ENCODE measurements around the gene BIN1. TPM values are rescaled to one million over a fixed set of nuclear protein-coding genes. Genes with fewer than 3 reads are reported as not detected.

The BIN1 gene
- polyA plus RNA-seq, 1 donor from 2014 or later, result 175 TPM

DNA sequence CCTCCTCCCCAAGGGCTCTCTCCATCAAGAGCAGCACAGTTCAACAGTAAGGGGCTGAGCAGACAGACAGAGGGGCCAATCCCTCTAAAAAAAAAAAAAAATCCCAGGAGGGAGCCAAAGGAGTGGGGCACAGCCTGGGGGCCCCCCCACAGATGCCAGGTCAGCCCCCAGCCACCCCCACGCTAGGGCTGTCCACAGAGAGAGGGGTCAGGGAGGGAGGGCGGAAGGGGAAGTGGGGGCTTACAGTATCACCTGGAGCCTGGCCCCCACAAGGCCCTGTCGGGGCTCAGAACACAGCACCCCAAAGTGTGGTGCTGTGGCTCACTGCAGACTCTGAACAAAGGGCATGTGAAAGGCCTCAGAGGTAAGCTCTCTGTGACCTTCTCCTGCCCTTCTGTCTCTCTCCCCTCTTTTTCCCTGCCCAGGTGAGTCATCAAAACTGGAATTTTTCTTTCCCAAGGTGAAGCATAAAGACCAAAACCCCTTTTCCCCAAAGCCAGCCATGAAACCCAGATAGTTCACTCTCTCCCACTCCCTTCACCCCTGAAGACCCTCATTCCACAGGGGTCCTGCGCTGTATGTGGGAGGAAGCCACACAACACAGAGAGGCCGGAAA lies 13.9 kb downstream of the BIN1 start:
- no peaks in the 10 kb centered on the region for H3K9me3 Mint-ChIP-seq
- peaks cover 2 to 7% (median 3%) of the 10 kb centered on the region in 3 donors for H3K4me1 Mint-ChIP-seq
- H3K27me3 Mint-ChIP-seq, result no peaks in the 10 kb centered on the region
- peak overlapping the region in 1 of 4 donors; percentile 60 for H3K4me3 Mint-ChIP-seq
- H3K36me3 Mint-ChIP-seq, result no peaks in the 10 kb centered on the region
- peak overlapping the region in 1 of 3 donors; percentile 29 for H3K27ac Mint-ChIP-seq

DNA sequence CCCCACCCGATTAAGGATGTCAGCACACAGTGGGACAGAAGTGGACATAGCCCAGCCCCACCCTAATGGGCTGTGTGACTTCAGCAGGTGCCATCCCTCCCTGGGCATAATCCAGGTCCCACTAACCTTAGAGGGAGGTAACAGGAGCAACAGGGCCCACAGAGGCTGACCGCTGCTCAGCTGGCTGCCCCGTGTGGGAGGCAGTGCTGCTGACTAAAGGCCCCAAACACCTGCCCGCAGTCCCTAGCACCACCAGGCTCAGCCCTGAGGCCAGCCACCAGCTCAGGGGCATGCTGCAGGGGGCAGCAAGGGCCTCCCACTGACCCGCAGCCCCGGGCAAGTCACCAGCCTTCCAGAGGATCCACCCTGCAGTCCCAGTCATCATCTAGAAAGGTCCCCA lies 14.6 kb downstream of the BIN1 start:
- no peak overlapping the region for H3K4me3 Mint-ChIP-seq
- H3K4me1 Mint-ChIP-seq, result peaks cover 3 to 7% (median 6%) of the 10 kb centered on the region in 3 donors
- H3K27me3 Mint-ChIP-seq, result no peaks in the 10 kb centered on the region
- no peaks in the 10 kb centered on the region for H3K9me3 Mint-ChIP-seq
- H3K27ac Mint-ChIP-seq, result no peak overlapping the region
- no peaks in the 10 kb centered on the region for H3K36me3 Mint-ChIP-seq

DNA sequence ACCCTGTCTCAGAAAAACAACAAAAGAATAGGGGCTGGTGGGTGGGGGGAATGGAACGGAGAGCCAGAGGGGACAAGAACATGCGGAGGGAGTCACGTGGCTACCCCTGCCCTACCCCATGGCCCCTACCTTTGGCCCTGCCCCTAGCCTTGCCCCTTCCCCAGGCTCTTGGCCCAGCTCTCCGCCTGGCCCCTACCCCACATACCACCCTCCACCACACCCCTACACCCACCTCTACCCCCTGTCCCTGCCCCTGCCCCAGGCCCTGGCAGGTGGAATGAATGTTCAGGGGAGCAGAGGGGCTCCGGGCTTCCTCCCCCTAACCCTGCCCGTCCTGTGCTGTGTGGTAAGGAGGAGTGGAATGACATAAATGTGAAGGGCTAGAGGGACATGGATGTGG lies 15.1 kb downstream of the BIN1 start:
- Mint-ChIP-seq H3K9me3 (no peaks in the 10 kb centered on the region), H3K36me3 (no peaks in the 10 kb centered on the region), H3K4me1 (peaks cover 5 to 10% (median 8%) of the 10 kb centered on the region in 3 donors), H3K4me3 (no peak overlapping the region), H3K27me3 (no peaks in the 10 kb centered on the region), H3K27ac (no peak overlapping the region)

DNA sequence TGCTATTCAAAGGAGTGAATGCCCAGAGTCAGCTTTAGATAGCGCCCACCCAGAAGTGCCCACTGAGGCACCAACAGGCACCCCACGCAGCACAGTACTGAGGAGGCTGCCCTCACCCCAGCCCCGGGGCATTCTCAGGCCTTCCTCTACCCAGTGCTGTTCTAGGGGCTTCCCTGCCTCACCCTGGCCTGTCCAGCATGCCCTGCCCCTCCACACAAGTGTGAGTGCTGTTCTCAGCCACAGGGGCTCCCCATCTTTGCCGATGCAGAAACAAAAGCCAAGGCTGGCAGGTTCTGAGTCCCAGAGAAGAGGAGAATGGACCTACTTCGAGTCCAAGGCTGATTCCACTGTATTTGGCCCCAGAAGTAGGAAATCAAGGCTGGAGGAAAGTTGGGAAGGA lies 15.8 kb downstream of the BIN1 start:
- Mint-ChIP-seq H3K36me3 (no peaks in the 10 kb centered on the region), H3K27ac (no peak overlapping the region), H3K4me1 (peaks cover 10 to 15% (median 12%) of the 10 kb centered on the region in 3 donors), H3K9me3 (no peaks in the 10 kb centered on the region), H3K4me3 (no peak overlapping the region), H3K27me3 (no peaks in the 10 kb centered on the region)

DNA sequence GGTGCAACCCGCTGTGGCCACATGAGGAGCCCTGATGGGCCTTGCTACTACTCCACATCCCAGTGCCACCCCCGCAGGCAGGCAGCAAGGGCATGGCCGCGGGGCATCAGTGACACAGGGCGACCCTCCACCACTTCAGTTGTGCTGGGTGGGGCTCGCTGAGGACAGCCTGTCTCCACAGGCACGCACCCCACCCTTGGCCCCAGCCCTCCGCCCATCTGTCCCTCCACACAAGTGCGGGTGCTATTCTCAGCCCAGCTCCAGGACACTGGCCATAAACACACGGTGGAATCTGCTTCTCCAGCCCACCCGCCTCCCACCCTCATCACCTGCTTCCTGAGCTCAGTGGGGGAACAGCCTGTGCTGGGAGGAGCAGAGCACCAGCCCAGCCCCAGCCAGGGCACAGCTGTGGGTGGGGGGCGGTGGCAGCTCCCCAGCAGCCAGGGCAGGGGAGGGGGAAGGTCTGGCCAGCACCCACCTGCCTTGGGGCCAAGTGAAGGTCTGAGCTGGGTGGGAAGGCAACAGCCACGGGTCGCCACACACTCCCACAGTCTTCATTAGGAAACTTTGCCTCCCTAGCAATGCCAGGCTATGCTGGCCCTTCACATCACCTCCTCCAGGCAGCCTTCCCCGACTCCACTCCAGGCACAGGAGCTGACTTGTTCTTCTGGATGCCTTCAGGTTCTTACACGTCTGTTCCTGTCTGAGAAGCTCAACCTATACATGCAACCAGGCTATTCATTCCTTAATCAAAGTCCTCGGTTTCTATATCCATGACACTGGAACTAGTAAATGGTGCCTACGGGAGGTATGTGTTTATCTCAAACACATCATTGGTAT lies 16.5 kb downstream of the BIN1 start:
- no peaks in the 10 kb centered on the region for H3K9me3 Mint-ChIP-seq
- H3K4me1 Mint-ChIP-seq, result peaks cover 12 to 19% (median 13%) of the 10 kb centered on the region in 3 donors
- H3K4me3 Mint-ChIP-seq, result no peak overlapping the region
- no peaks in the 10 kb centered on the region for H3K27me3 Mint-ChIP-seq
- H3K27ac Mint-ChIP-seq, result no peak overlapping the region
- H3K36me3 Mint-ChIP-seq, result no peaks in the 10 kb centered on the region

DNA sequence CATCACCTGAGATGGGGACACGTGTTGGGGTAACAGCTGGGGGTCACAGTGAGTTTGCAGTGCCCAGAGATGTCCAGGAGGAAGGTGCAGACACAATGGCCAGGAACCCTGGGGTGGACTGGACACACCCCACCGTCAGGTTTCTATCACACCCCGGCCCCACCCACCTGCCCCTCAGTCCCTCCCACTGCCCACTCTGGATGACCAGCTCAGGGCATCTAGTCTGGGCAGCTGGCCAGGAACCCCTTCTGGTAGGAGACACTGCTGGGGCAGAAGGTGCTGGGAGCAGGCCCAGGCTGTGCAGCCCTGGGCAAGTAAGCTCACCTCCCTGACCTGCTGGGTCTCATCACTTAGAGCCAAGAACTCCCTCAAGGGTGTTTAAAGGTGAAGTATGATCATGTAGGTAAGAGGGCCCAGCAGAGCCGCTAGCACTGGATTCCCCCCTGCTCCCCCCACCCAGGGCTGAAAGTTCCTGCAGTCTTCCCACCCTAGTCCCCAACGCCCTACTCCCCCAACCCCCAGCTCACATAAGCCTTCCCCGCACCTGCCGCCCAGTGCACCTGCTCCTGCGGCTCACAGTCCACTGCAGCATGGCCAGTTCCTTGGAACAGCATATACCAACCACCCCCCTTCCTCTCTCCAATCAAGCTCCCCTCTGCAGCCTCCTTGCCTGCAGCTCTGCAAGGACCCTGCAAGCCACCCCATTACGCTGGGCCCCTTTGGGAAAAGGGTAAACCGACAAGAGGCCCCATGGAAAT lies 17.3 kb downstream of the BIN1 start:
- no peaks in the 10 kb centered on the region for H3K27me3 Mint-ChIP-seq
- H3K27ac Mint-ChIP-seq, result no peak overlapping the region
- no peaks in the 10 kb centered on the region for H3K9me3 Mint-ChIP-seq
- H3K36me3 Mint-ChIP-seq, result peaks cover 2% of the 10 kb centered on the region
- peaks cover 14 to 25% (median 17%) of the 10 kb centered on the region in 3 donors for H3K4me1 Mint-ChIP-seq
- H3K4me3 Mint-ChIP-seq, result no peak overlapping the region

DNA sequence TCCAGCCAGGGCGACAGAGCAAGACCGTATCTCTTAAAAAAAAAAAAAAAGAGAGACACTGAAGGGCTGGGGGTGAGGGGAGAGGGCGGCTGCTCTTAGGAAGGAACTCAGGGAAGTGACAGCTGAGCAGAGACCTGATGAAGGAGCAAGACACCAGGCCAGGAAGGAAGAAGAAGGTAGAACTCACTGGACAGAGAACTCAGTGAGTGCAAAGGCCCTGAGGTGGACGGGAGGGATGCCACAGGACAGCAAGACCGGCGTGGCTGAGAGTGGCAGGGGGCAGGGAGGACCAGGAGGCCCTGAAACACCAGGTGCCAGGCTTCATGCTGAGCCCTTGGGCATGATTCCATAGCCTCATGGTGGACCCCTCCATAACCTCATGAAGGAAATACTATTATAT lies 18.2 kb downstream of the BIN1 start:
- Mint-ChIP-seq H3K9me3 (no peaks in the 10 kb centered on the region), H3K36me3 (peaks cover 2% of the 10 kb centered on the region), H3K4me3 (peak overlapping the region in 1 of 4 donors; percentile 17), H3K4me1 (peaks cover 16 to 31% (median 20%) of the 10 kb centered on the region in 3 donors), H3K27me3 (no peaks in the 10 kb centered on the region), H3K27ac (no peak overlapping the region)

DNA sequence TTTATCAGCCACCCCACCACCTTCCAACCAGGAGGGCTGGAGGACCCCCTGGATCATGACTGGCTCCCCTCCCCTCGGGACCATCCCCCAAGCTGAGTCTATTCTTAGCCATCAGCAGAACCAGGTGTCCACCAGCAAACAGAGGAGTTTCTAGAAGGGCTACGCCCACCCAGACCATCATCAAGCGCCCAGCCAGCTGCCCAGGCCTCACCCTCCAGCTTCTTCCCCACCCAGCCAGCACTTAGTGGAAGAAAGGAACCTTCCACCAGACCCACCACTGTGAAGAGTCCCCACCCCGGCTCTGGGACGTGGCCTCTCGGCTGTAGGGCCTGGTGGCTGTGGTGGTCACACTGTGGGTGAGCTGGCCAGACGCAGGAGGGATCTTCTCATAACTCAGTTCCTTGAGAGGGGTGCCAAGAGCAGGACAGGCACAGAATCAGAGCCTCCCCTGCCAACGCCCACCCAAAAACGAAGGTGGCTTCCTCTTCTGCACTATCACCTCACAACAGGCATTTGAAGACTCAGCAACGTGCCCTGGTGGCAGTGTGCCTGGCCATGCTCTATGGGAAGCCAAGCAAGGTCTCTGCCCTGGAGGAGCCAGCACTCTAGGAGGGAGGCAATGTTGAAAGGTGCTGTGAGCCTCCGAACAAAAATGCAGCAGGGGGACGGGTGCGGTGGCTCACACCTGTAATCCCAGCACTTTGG lies 19.0 kb downstream of the BIN1 start:
- Mint-ChIP-seq H3K36me3 (peaks cover 2% of the 10 kb centered on the region), H3K27me3 (no peaks in the 10 kb centered on the region), H3K4me3 (peak overlapping the region in 1 of 4 donors; percentile 28), H3K27ac (peak overlapping the region in 2 of 3 donors; percentile 31 to 77), H3K9me3 (no peaks in the 10 kb centered on the region), H3K4me1 (peaks cover 16 to 37% (median 20%) of the 10 kb centered on the region in 3 donors)

DNA sequence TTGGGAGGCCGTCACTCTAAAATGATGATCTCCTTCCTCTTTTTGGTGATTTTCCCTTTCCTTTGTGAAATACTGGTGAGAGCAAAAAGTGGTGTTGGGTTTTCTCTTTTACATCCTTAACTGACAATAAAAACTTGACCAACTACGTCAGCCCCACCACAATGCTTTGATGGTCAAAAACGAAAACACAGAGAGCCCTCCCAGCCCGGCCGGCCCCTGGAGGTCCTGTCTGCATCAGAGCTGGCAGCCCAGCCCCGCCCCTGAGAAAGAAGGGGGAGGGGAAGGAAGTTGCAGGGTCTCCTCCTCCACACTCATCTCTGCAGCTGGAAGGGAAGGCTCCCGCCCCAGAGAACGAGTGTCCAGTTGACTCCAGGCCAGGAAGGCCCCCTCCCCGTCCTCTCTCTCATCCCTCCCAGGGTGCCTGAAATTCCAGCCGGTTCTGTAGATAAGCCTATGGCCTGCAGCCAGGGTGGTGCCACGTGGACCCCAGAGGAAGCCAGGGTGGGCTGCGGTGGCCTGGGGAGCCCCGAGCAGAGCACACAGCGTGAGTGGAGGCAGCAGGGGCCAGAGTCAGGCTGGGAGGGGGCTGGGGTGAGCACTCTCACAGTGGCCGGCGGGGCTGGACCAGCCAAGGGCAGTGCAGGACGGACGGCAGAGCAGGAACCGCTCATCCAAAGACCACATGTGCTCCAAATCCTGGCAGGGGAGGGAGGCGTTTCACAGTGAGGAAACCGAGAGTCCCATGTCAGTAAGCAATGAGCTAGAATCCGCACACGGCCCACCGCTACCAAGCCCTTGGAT lies 19.8 kb downstream of the BIN1 start:
- peaks cover 2% of the 10 kb centered on the region for H3K36me3 Mint-ChIP-seq
- no peaks in the 10 kb centered on the region for H3K27me3 Mint-ChIP-seq

DNA sequence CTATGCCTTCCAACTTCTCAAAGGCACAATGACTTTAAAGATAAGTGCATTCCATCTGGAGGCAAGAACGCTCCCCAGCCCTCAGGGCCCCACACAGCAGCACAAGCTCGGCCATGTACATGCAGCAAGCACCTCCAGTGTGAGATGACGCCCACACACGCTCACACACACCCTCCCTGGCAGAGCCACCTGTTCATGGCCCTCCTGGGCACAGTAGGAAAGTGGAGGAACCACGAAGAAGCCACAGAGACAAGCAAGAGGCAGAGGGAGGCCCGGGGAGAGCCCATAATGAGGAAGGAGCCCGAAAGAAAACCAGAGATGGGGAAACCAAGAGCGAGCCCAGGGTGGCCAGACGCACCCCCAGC lies 21.7 kb downstream of the BIN1 start:
- H3K27me3 Mint-ChIP-seq, result no peaks in the 10 kb centered on the region
- peak overlapping the region; percentile 16 to 82 (median 66) for H3K4me3 Mint-ChIP-seq
- peaks cover 2% of the 10 kb centered on the region for H3K36me3 Mint-ChIP-seq
- no peaks in the 10 kb centered on the region for H3K9me3 Mint-ChIP-seq
- H3K4me1 Mint-ChIP-seq, result peaks cover 27 to 51% (median 31%) of the 10 kb centered on the region in 3 donors
- H3K27ac Mint-ChIP-seq, result peak overlapping the region; percentile 82 to 98 (median 91)

More for the DNA sequence above, 19.8 kb downstream of the BIN1 start:
- Mint-ChIP-seq H3K4me1 (peaks cover 20 to 44% (median 20%) of the 10 kb centered on the region in 3 donors), H3K9me3 (no peaks in the 10 kb centered on the region), H3K27ac (peak overlapping the region; percentile 77 to 92 (median 89)), H3K4me3 (peak overlapping the region; percentile 66 to 86 (median 84))

DNA sequence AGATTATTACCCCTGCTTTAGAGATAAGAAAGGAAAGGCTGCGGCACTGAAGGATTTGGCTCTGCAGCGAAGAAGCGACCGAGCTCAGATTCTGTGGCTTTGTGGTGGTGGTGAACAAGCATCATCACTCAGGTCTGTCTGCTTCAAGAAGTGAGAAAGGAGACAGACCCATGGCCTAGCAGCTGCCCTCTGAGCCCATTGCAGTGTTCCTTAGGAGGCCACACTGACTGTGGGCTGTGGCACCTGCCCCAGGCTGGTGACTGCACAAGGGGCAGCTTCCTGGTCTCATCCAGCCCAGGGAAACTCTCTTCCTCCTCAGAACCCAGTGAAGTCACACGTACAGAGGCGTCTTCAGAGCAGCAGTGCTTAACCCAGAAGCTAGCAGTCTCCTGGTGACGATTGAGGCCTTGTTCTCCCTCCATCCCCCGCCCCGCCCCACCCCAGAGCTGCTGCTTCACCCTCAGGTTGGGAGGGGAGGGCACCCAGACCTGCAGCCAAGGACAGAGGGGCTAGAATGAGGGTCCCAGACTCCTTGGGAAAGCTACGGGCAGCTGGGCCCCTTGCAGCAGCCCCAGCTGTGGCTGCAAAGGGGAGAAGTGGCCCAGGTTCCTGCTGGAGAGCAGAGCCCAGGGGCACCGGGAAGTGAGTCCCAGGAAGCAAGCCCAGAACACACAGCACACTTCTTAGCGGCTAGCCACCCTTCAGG lies 22.2 kb downstream of the BIN1 start:
- no peaks in the 10 kb centered on the region for H3K27me3 Mint-ChIP-seq
- peak overlapping the region; percentile 91 to 98 (median 94) for H3K27ac Mint-ChIP-seq
- no peaks in the 10 kb centered on the region for H3K9me3 Mint-ChIP-seq
- H3K36me3 Mint-ChIP-seq, result peaks cover 2% of the 10 kb centered on the region
- peaks cover 31 to 56% (median 33%) of the 10 kb centered on the region in 3 donors for H3K4me1 Mint-ChIP-seq
- peak overlapping the region in 3 of 4 donors; percentile 81 to 92 (median 82) for H3K4me3 Mint-ChIP-seq

DNA sequence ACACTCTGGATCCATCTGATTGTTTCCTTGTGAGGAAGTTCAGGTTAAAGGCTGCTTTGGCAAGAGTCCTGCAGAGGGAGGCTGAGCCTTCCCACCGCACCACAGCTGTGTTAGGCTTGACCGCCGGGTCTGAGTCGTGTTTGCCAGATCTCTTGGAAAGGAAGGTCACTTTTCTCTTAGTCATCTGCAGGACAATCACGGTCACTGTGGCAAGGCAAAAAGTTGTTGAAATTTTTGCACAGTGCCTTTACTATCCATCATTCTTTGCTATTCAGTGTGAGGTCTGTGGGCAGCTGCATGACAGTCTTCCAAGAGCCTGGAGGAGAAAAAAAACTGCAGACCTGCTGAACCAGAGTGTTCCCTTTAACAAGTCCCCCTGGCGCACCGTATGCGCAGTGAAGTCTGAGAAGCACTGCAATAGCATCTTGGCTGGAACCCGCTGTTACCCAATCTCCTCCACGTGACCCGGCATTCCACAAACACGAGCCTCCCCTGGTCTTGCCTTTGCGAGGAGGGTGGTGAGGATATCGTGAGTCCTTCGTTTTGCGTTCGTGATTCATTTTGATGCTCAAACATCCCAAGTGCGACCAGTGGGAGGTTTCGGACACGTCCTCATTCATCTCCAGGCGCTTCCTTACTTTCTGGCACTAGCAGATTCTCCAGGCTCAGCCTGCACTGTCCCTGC lies 23.0 kb downstream of the BIN1 start:
- no peaks in the 10 kb centered on the region for H3K9me3 Mint-ChIP-seq
- peak overlapping the region; percentile 91 to 98 (median 94) for H3K27ac Mint-ChIP-seq
- peaks cover 2% of the 10 kb centered on the region for H3K36me3 Mint-ChIP-seq
- H3K27me3 Mint-ChIP-seq, result peaks cover 1% of the 10 kb centered on the region
- H3K4me1 Mint-ChIP-seq, result peaks cover 35 to 64% (median 38%) of the 10 kb centered on the region in 3 donors
- peak overlapping the region in 2 of 4 donors; percentile 32 to 92 for H3K4me3 Mint-ChIP-seq

DNA sequence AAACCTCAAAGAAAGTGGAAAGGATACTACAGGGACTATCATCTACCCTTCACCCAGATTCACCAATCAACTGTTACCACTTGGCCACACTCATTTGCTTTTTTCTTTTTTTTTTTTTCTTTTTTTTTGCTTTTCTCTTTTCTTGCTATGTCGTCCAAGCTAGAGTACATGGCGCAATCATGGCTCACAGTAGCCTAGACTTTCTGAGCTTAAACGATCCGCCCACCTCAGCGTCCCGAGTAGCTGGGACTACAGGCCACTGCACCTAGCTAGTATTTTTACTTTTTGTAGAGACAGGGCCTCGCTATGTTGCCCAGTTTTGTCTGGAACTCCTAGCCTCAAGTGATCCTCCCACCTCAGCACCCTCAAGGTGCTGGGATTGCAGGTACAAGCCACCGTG lies 24.0 kb downstream of the BIN1 start:
- peak overlapping the region; percentile 94 to 98 (median 96) for H3K27ac Mint-ChIP-seq

More for the DNA sequence above, 24.0 kb downstream of the BIN1 start:
- Mint-ChIP-seq H3K4me1 (peaks cover 34 to 68% (median 44%) of the 10 kb centered on the region in 3 donors), H3K4me3 (peak overlapping the region in 3 of 4 donors; percentile 83 to 92 (median 84)), H3K27me3 (peaks cover 1% of the 10 kb centered on the region), H3K36me3 (peaks cover 2% of the 10 kb centered on the region), H3K9me3 (no peaks in the 10 kb centered on the region)
